BLaER1 (cell line): ENCODE measurements around the gene TNFAIP8.

Experiments
- H3K27ac ChIP-seq: shearing (Covaris generic); formaldehyde crosslinking; 2 replicates; pipeline ENCODE4 v1.8.1; 2022
- H3K27me3 ChIP-seq: shearing (Covaris generic); formaldehyde crosslinking; 2 replicates; pipeline ENCODE4 v1.8.1; 2022
- H3K36me3 ChIP-seq: shearing (Covaris generic); formaldehyde crosslinking; 2 replicates; pipeline ENCODE4 v1.8.1; 2022
- H3K4me1 ChIP-seq: shearing (Covaris generic); formaldehyde crosslinking; 2 replicates; pipeline ENCODE4 v1.8.1; 2022
- H3K4me2 ChIP-seq: shearing (Covaris generic); formaldehyde crosslinking; 2 replicates; pipeline ENCODE4 v1.8.1; 2022
- H3K4me3 ChIP-seq: shearing (Covaris generic); formaldehyde crosslinking; 2 replicates; pipeline ENCODE4 v1.8.1; 2022
- H3K9ac ChIP-seq: shearing (Covaris generic); formaldehyde crosslinking; 2 replicates; pipeline ENCODE4 v1.8.1; 2022
- H3K9me3 ChIP-seq: shearing (Covaris generic); formaldehyde crosslinking; 2 replicates; pipeline ENCODE4 v1.8.1; 2022
- H4K20me1 ChIP-seq: shearing (Covaris generic); formaldehyde crosslinking; 2 replicates; pipeline ENCODE4 v1.8.1; 2022
- Cebpa-rat ChIP-seq: shearing (Covaris generic); IDR thresholded peaks from 2 replicates; pipeline ENCODE4 v1.8.1; 2022

Gene TNFAIP8

DNA sequence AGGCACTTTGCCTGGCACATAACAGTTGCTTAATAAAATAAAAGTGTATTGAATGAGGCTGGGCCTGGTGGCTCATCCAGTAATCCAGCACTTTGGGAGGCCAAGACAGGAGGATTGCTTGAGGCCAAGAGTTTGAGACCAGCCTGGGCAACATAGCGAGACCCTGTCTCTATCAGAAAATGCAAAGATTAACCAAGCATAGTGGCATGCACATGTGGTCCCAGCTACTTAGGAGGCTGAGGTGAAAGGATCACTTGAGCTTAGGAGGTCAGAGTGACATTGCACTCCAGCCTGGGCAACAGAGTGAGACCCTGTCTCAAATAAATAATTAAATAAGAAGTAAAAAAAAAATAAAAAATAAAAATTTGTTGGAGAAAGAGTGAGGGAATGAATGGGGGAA, 21.2 kb downstream of the TNFAIP8 start:
- H3K27ac ChIP-seq, result no peak overlapping the region
- H3K4me2 ChIP-seq, result no peak overlapping the region
- H4K20me1 ChIP-seq, result 0 out of 2 replicates have a peak, but pooled peaks cover 6% of the 10 kb centered on the region
- no peak overlapping the region for H3K9ac ChIP-seq
- H3K36me3 ChIP-seq, result peaks cover 3% of the 10 kb centered on the region
- no peaks in the 10 kb centered on the region for H3K9me3 ChIP-seq
- H3K4me3 ChIP-seq, result no peak overlapping the region
- no peak for TF ChIP-seq Cebpa-rat
- no peaks in the 10 kb centered on the region for H3K27me3 ChIP-seq
- no peaks in the 10 kb centered on the region for H3K4me1 ChIP-seq

GRCh38 chr5:119378075-119378700, 22.4 kb downstream of the TNFAIP8 start:
- Histone ChIP-seq H4K20me1 (0 out of 2 replicates have a peak, but pooled peaks cover 6% of the 10 kb centered on the region), H3K9me3 (no peaks in the 10 kb centered on the region), H3K4me1 (no peaks in the 10 kb centered on the region), H3K4me3 (no peak overlapping the region), H3K4me2 (no peak overlapping the region), H3K9ac (no peak overlapping the region), H3K36me3 (peaks cover 3% of the 10 kb centered on the region), H3K27ac (no peak overlapping the region), H3K27me3 (no peaks in the 10 kb centered on the region)
- TF ChIP-seq Cebpa-rat, result no peak

DNA sequence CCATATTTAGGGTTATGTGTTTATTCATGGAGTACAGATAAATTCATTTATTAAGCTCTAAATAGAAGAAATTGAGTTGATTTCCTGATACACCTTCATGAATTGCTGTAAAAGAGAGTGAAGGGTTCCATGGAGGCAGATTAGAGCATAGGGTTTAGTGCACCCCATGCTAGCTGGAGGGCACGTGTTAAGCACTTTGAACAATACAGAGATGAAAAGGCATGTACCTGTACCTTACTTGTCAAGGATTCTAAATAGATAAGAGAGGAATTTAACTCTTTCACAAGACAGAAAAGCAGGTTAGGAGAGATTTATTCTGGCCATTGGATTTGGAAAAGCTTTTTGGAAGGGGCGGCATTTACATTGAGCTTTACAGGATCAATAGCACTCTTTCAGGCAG, 23.3 kb downstream of the TNFAIP8 start:
- H3K4me1 ChIP-seq, result no peaks in the 10 kb centered on the region
- no peak overlapping the region for H3K9ac ChIP-seq
- 0 out of 2 replicates have a peak, but pooled peaks cover 6% of the 10 kb centered on the region for H4K20me1 ChIP-seq
- no peak overlapping the region for H3K4me3 ChIP-seq
- H3K27me3 ChIP-seq, result no peaks in the 10 kb centered on the region
- H3K4me2 ChIP-seq, result no peak overlapping the region
- no peak for TF ChIP-seq Cebpa-rat
- H3K36me3 ChIP-seq, result peaks cover 3% of the 10 kb centered on the region
- no peak overlapping the region for H3K27ac ChIP-seq
- H3K9me3 ChIP-seq, result no peaks in the 10 kb centered on the region

DNA sequence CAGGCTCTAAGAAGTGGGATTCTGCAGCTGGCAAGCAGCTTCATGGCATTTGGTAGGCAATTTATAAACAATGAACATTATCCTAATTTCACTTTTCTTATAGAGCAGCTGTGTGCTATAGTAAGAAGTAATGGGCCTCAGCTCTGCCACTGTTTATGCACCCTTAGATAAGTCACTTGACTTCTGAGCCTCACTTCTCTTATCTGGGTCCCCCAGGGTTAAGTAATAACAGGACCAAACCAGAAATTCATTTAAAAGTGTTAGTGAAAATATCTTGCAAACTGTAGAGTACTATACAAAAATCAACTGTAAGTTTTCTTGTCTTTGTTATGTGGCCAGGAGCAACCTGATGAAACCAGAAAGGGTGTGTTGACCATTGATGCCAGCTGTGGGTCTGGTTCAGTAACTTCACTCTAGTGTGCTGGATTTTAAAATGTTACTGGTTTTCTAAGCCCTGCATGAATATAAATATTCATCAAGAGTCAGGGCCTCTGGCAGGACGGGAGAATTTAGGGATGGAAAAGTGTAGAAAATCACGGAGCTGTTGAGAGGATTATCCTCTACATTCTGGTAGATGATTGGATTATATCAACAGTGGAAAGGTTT, 24.2 kb downstream of the TNFAIP8 start:
- Histone ChIP-seq H3K9me3 (no peaks in the 10 kb centered on the region), H3K4me2 (no peak overlapping the region), H3K9ac (no peak overlapping the region), H3K36me3 (peaks cover 3% of the 10 kb centered on the region), H3K27me3 (no peaks in the 10 kb centered on the region), H3K27ac (no peak overlapping the region), H4K20me1 (0 out of 2 replicates have a peak, but pooled peaks cover 6% of the 10 kb centered on the region), H3K4me3 (no peak overlapping the region), H3K4me1 (no peaks in the 10 kb centered on the region)
- no peak for TF ChIP-seq Cebpa-rat

DNA sequence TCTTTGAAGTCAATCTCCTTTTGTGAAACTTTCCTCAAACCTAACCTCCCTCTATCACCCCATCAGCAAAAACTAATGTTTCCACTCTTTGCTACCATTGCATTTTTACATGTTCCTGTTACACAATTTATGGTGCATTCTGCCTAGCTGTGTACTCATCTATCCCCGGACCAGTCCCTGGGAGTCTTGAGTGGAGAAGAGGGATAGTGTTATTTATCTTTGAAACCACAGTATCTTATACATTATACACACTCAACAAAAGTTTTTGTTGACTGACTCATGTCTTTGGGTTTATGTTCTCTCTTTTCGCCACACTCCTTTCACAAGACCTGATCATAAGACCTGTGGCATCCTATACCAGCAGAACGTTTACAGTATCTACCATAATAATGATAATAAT, 26.4 kb downstream of the TNFAIP8 start:
- no peak overlapping the region for H3K4me3 ChIP-seq
- H3K9me3 ChIP-seq, result no peaks in the 10 kb centered on the region
- TF ChIP-seq Cebpa-rat, result no peak
- no peak overlapping the region for H3K4me2 ChIP-seq
- 0 out of 2 replicates have a peak, but pooled peaks cover 6% of the 10 kb centered on the region for H4K20me1 ChIP-seq
- H3K9ac ChIP-seq, result no peak overlapping the region
- H3K36me3 ChIP-seq, result peaks cover 3% of the 10 kb centered on the region
- H3K4me1 ChIP-seq, result no peaks in the 10 kb centered on the region
- no peaks in the 10 kb centered on the region for H3K27me3 ChIP-seq
- H3K27ac ChIP-seq, result no peak overlapping the region

DNA sequence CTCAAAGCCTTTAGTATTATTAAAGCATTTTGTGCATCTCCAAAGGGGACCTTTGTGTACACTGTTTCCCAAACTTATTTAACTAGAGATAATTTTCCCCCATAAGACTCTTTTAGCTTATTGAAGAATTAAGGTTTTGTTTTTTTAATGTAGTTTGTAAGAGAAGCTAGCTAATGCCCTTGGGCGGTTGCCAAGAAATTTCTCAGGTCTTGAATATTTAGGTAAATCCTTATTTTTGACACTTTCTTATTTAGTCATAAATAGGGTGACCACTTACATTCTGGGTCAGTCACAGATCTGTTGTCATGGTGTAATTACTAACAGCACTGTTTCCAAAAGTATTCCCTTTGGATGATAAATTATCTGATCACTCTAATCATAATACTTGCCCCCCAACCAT, 27.2 kb downstream of the TNFAIP8 start:
- no peak overlapping the region for H3K27ac ChIP-seq
- H3K27me3 ChIP-seq, result no peaks in the 10 kb centered on the region
- peaks cover 3% of the 10 kb centered on the region for H3K36me3 ChIP-seq
- H4K20me1 ChIP-seq, result 0 out of 2 replicates have a peak, but pooled peaks cover 6% of the 10 kb centered on the region
- H3K4me1 ChIP-seq, result no peaks in the 10 kb centered on the region
- H3K9ac ChIP-seq, result no peak overlapping the region
- no peak overlapping the region for H3K4me3 ChIP-seq
- H3K4me2 ChIP-seq, result no peak overlapping the region
- no peaks in the 10 kb centered on the region for H3K9me3 ChIP-seq
- TF ChIP-seq Cebpa-rat, result no peak

DNA sequence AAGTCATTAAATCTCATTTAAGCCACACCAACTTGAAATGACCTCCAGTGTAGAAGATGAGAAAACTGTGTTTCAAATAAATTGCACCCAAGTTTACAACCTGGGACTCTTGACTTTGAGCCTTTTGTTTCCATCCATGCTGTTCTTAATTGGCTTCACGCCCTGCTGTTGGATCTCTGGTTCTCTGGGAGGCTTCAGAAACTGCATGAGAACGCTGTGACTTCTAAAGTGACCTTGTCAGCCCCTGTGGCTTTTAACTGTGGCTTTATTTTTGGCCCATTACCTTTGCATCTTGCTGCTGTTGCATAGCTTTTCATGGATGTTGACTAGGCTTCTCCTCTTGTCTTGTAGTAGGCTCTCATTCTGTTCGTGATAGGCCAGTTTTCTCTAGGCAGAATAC, 29.3 kb downstream of the TNFAIP8 start:
- no peaks in the 10 kb centered on the region for H3K9me3 ChIP-seq
- H3K4me1 ChIP-seq, result peaks cover 15% of the 10 kb centered on the region
- TF ChIP-seq Cebpa-rat, result no peak
- no peak overlapping the region for H3K4me3 ChIP-seq
- H4K20me1 ChIP-seq, result no peaks in the 10 kb centered on the region
- no peak overlapping the region for H3K4me2 ChIP-seq
- H3K27me3 ChIP-seq, result no peaks in the 10 kb centered on the region
- H3K36me3 ChIP-seq, result peaks cover 3% of the 10 kb centered on the region
- no peak overlapping the region for H3K27ac ChIP-seq
- H3K9ac ChIP-seq, result no peak overlapping the region

- no peak overlapping the region for H3K27ac ChIP-seq
- H3K4me3 ChIP-seq, result no peak overlapping the region
- H4K20me1 ChIP-seq, result no peaks in the 10 kb centered on the region
- no peaks in the 10 kb centered on the region for H3K27me3 ChIP-seq
- no peak for TF ChIP-seq Cebpa-rat
- no peak overlapping the region for H3K9ac ChIP-seq
- no peak overlapping the region for H3K4me2 ChIP-seq
- H3K36me3 ChIP-seq, result peaks cover 3% of the 10 kb centered on the region
- peaks cover 15% of the 10 kb centered on the region for H3K4me1 ChIP-seq
- no peaks in the 10 kb centered on the region for H3K9me3 ChIP-seq
Observed at GRCh38 chr5:119385536-119386128, 29.8 kb downstream of the TNFAIP8 start.

DNA sequence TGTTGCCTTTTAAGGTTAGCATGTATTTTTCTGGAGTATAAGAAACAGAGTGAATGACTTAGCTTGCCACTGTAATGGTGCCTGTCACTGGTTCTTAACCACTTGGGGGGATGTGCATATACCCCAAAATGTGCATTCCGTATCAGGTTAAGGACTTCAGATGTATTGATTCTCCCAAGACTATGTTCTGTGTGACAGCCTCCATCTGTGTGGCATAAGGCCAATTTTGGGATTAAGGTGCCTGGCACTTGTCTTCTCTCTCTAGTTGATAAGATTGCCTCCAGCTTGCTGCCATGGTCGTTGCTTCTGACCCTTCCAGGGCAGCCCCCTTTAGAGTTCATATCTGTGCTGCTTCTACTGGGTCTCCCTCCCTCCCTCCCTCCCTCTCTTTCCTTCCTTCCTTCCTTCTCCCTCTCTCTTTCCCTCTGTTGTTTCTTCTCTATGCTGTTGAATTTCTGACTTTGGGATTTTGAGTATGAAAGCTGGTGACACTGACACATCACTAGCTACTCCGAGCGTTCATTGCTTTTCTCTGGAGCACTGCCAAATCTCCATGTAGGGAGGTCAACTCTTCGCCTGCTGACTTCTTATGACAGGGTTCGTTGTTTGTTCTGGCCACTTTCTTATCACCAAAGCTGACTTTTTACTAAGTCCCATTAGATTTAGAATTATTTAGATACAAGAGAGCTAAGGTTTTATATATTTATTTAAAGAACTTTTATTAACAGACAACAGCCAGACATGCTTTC, 31.0 kb downstream of the TNFAIP8 start:
- no peak overlapping the region for H3K4me2 ChIP-seq
- no peak for TF ChIP-seq Cebpa-rat
- H3K4me1 ChIP-seq, result peaks cover 15% of the 10 kb centered on the region
- no peaks in the 10 kb centered on the region for H3K9me3 ChIP-seq
- H3K27ac ChIP-seq, result no peak overlapping the region
- H4K20me1 ChIP-seq, result no peaks in the 10 kb centered on the region
- H3K27me3 ChIP-seq, result no peaks in the 10 kb centered on the region
- 0 out of 2 replicates have a peak, but pooled peaks cover 6% of the 10 kb centered on the region for H3K36me3 ChIP-seq
- no peak overlapping the region for H3K4me3 ChIP-seq
- H3K9ac ChIP-seq, result no peak overlapping the region
